GM21381 (cell line): ENCODE results near the gene USP17L25.
"Not testable (repeated sequence)": the region's sequence is repeated elsewhere in the genome, so short reads cannot be mapped to it uniquely, and the experiment has no call there.

Experiments
- ATAC-seq: cut with Tn5 transposase; IDR thresholded peaks from one replicate; pipeline ENCODE4 v1.9.1; 2021; ENCODE audit warnings: mild to moderate bottlenecking, moderate library complexity; ENCODE audit not compliant: unreplicated experiment

Gene USP17L25

DNA sequence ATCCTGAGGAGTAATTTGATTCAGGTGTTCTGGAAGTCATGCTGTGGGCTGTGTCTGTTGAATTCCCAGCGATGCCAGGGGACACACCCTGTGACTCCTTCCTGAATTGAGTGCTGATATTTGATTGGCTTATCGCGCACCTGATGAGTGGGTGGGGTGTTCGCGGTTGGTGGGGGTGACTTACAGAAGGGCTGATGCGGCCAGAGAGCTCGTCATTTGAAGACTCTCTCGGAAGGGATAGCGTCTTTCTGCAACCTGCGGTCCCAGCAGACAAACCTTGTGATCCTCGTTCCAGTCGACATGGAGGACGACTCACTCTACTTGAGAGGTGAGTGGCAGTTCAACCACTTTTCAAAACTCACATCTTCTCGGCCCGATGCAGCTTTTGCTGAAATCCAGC lies at the start of gene USP17L25:
USP17L25 (plus strand) TSS at position 301 of the 400 bp plus-strand sequence; CDS start at position 301, 0 bp downstream.
- ATAC-seq = not testable (repeated sequence)

DNA sequence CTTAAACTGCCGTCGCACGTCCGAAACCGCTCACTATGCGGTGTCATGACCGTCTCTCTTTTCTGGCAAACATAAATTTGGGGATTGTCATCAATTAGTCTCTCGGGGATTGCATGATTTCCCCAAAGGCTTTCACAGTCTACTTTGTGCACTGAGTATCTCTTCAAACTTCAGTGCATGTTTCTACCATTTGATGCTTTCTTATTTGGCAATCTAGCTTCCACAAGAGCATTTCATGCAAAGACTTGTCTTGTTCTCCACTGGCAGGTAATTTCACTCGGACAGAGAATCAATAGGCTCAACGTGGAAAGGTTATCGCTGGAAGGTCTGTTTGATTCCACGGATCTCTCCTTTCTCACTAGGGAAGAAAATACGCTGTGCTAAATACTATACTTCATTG lies 5.5 kb upstream of the USP17L25 start:
- not testable (repeated sequence) for ATAC-seq

DNA sequence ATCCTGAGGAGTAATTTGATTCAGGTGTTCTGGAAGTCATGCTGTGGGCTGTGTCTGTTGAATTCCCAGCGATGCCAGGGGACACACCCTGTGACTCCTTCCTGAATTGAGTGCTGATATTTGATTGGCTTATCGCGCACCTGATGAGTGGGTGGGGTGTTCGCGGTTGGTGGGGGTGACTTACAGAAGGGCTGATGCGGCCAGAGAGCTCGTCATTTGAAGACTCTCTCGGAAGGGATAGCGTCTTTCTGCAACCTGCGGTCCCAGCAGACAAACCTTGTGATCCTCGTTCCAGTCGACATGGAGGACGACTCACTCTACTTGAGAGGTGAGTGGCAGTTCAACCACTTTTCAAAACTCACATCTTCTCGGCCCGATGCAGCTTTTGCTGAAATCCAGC lies 4.8 kb upstream of the USP17L25 start, which contains the start of gene USP17L24:
USP17L24 (plus strand) TSS at position 301 of the 400 bp plus-strand sequence; CDS start at position 301, 0 bp downstream.
- ATAC-seq = not testable (repeated sequence)

DNA sequence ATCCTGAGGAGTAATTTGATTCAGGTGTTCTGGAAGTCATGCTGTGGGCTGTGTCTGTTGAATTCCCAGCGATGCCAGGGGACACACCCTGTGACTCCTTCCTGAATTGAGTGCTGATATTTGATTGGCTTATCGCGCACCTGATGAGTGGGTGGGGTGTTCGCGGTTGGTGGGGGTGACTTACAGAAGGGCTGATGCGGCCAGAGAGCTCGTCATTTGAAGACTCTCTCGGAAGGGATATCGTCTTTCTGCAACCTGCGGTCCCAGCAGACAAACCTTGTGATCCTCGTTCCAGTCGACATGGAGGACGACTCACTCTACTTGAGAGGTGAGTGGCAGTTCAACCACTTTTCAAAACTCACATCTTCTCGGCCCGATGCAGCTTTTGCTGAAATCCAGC lies 4.6 kb downstream of the USP17L25 start, which contains the start of gene USP17L26:
USP17L26 (plus strand) TSS at position 301 of the 400 bp plus-strand sequence; CDS start at position 301, 0 bp downstream.
- ATAC-seq = not testable (repeated sequence)

- ATAC-seq = not testable (repeated sequence)
Measured at GRCh38 chr4:9339103-9339502, 9.4 kb downstream of the USP17L25 start, which contains the start of gene USP17L5. TSS of gene USP17L5 (plus strand) at chr4:9339403. CDS start at chr4:9339403, 0 bp downstream.

- not testable (repeated sequence) for ATAC-seq
Measured at GRCh38 chr4:9343848-9344247, 14.1 kb downstream of the USP17L25 start, which contains the start of gene USP17L27. TSS of gene USP17L27 (plus strand) at chr4:9344148. CDS start at chr4:9344148, 0 bp downstream.

DNA sequence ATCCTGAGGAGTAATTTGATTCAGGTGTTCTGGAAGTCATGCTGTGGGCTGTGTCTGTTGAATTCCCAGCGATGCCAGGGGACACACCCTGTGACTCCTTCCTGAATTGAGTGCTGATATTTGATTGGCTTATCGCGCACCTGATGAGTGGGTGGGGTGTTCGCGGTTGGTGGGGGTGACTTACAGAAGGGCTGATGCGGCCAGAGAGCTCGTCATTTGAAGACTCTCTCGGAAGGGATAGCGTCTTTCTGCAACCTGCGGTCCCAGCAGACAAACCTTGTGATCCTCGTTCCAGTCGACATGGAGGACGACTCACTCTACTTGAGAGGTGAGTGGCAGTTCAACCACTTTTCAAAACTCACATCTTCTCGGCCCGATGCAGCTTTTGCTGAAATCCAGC lies 18.9 kb downstream of the USP17L25 start, which contains the start of gene USP17L28:
USP17L28 (plus strand) TSS at position 301 of the 400 bp plus-strand sequence; CDS start at position 301, 0 bp downstream.
- ATAC-seq = not testable (repeated sequence)

DNA sequence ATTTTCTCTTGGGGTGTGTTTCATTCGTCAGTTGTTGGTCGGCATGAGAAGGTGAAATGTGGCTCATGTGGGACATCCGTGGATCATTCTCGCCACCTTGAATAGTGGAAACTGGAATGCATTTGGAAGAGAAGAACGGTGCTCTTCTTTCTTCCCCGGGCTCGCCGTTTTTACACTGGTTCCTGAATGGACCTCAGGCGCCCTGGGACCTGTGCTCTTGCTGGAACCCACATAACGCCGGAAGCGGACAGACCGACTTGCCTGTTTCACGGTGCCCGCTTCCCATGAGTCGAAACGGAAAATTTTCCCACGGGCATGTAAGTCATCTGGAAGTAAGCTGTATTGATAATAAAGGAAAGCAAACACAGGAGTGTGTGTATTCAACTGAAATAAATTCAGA lies 21.2 kb downstream of the USP17L25 start:
- not testable (repeated sequence) for ATAC-seq

GRCh38 chr4:9353338-9353737 lies 23.6 kb downstream of the USP17L25 start, which contains the start of gene USP17L29:
TSS of gene USP17L29 (plus strand) at chr4:9353638. CDS start at chr4:9353638, 0 bp downstream.
- not testable (repeated sequence) for ATAC-seq

GRCh38 chr4:9362829-9363228 lies 33.1 kb downstream of the USP17L25 start, which contains the start of gene USP17L30:
TSS of gene USP17L30 (plus strand) at chr4:9363129. CDS start at chr4:9363129, 0 bp downstream.
- ATAC-seq = not testable (repeated sequence)

DNA sequence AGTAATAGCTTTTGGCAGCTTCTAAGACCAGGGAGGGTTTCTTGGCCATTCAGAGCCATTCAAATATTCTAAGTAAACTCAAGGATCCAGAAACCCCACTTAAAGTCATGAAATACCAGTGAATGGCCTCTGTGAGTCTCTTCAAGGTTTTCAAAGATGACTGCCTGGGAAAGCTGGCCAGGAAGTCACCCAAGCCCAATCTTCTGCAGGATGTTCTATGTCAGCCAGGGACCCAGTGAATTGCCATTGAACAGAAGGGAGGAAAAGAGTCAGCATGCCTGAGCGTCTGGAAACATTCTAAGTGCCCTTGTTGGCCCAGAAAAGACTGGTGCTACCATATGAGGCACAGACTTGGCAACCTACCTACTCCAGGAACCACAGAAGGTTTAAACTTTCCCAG lies 50.2 kb downstream of the USP17L25 start:
- ATAC-seq = not testable (repeated sequence)
